GM19452 (cell line): Measurements from ENCODE around the gene PFN3.
A peak's percentile ranks its signal among the peaks of the same experiment; 100 is the strongest.

Source experiments
- ATAC-seq: cut with Tn5 transposase; IDR thresholded peaks from one replicate; pipeline ENCODE4 v1.9.1; 2021; ENCODE audit not compliant: unreplicated experiment

The PFN3 gene

GRCh38 chr5:177396807-177397206 lies 3.7 kb downstream of the PFN3 start:
- ATAC-seq: no peak

- ATAC-seq: no peak
Measured at GRCh38 chr5:177396078-177396477, 4.4 kb downstream of the PFN3 start.

GRCh38 chr5:177393990-177394389 lies 6.5 kb downstream of the PFN3 start:
- ATAC-seq: no peak

GRCh38 chr5:177393206-177393765 lies 7.2 kb downstream of the PFN3 start:
- ATAC-seq: no peak

GRCh38 chr5:177392765-177393164 lies 7.7 kb downstream of the PFN3 start:
- no peak for ATAC-seq

GRCh38 chr5:177390363-177391300 lies 9.8 kb downstream of the PFN3 start:
- ATAC-seq: peak; percentile 62

GRCh38 chr5:177389241-177390169 lies 11.0 kb downstream of the PFN3 start:
- no peak for ATAC-seq

GRCh38 chr5:177388521-177389052 lies 11.9 kb downstream of the PFN3 start:
- ATAC-seq: no peak

GRCh38 chr5:177387405-177387804 lies 13.1 kb downstream of the PFN3 start:
- ATAC-seq: no peak

GRCh38 chr5:177386542-177386941 lies 13.9 kb downstream of the PFN3 start:
- ATAC-seq: no peak

- ATAC-seq: no peak
Measured at GRCh38 chr5:177385720-177386119, 14.7 kb downstream of the PFN3 start.

- ATAC-seq: no peak
Measured at GRCh38 chr5:177384134-177384533, 16.3 kb downstream of the PFN3 start, which contains the start of gene SLC34A1. SLC34A1 (plus strand) TSS chr5:177384434; CDS start chr5:177385742, 1,308 bp downstream.

- ATAC-seq: no peak
Measured at GRCh38 chr5:177383181-177383580, 17.3 kb downstream of the PFN3 start.

GRCh38 chr5:177382423-177383029 lies 17.9 kb downstream of the PFN3 start:
- no peak for ATAC-seq

- ATAC-seq: no peak
Measured at GRCh38 chr5:177380805-177381126, 19.7 kb downstream of the PFN3 start.

GRCh38 chr5:177378884-177379883 lies 21.3 kb downstream of the PFN3 start:
- peak; percentile 65 for ATAC-seq

GRCh38 chr5:177377851-177378776 lies 22.3 kb downstream of the PFN3 start:
- ATAC-seq: no peak

- ATAC-seq: no peak
Measured at GRCh38 chr5:177376107-177376506, 24.4 kb downstream of the PFN3 start.
